NCI-H1417 (cell line): ENCODE data around the gene IL1R1.
"Not testable (repeated sequence)": the region's sequence is repeated elsewhere in the genome, so short reads cannot be mapped to it uniquely, and the experiment has no call there.

ENCODE experiments used
- DNase-seq, 3 experiments: peaks; one replicate each; lab custom pipeline; 2025; lab: John Stamatoyannopoulos, UW

The IL1R1 gene

DNA sequence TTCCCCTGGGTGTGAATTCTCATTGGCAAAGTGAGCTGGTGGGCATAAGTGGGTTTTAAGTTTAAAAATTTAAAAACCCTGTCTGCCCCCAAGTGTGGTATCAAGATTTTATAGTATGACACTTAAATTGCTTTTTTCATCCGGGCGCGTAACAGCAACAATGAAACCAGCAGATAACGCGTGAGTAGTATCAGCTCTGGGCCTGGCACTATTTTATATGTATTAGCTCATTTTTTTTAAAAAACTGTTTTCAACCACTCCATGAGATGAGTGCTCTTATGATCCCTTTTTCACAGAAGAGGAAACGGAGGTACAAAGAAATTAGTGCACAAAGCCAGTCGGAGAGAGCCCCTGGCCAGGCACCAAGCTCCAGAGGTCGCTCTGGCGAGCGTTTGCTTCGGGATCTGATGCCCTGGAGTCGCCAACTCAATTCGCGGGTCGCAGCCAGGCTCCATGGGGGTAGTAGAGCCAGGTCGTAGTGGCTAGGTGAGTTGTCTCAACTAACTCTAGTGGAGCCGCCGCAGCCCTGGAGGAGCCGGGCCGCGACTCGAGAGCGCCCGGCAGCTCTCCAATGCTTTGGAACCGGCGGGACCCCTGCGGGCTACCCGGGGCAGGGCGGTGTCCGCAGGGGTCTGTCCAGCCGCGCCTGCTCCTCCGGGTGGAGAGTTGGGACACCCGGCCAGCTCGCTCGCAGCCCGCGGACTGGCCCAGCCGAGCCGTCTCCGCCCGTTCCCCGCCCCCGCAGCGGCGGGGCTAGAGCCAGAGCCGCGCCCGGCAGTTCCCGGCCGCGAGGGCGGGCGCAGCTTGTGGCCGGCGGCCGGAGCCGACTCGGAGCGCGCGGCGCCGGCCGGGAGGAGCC is at the start of gene IL1R1:
Gene IL1R1, plus strand, starts transcription at position 777 of the 859 bp plus-strand sequence. CDS start 14,979 bp downstream, outside the sequence.
- DNase-seq, result no peak

- DNase-seq, result no peak
These were observed 48.9 kb upstream of the IL1R1 start for GRCh38 chr2:102093662-102094061.

DNA sequence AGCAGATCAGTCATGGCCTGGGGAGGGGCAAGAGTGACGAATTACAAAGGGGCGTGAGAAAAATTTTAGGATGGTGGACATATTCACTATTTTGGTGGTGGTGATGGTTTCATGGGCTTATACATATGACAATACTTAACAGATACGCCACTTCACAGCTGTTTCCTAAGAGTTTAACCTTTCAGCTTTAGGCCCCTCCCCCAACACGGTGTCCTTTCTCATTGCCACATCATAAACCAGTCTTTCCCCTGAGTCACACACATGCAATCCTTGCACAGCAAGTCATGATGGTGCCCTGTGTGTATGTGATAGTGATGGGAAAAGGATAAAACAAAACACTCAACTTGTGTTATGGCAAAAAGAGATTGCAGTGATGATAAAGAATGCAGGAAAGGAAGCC is 47.6 kb upstream of the IL1R1 start:
- no peak for DNase-seq

DNA sequence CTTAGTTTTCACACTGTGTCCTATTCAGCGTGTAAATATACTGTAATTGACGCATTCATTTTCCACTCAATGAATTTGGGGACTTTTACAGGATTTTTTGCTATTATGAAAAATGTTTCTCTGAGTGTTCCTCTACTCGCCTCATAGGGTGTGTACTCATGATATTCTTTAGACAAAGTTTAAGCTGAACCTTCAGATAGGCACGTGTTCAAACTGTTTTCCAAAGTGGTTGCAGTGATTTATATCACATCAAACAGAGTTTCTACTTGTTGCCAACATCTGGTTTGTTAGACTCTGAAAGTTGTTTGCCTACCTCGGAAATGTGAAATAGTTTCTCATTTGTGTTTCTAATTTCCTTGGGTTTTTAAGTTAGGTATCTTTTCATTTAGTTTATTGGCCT is 46.4 kb upstream of the IL1R1 start:
- no peak for DNase-seq

GRCh38 chr2:102098756-102099155 is 43.8 kb upstream of the IL1R1 start:
- DNase-seq, result no peak

GRCh38 chr2:102099536-102100298 is 42.8 kb upstream of the IL1R1 start:
- no peak for DNase-seq

DNA sequence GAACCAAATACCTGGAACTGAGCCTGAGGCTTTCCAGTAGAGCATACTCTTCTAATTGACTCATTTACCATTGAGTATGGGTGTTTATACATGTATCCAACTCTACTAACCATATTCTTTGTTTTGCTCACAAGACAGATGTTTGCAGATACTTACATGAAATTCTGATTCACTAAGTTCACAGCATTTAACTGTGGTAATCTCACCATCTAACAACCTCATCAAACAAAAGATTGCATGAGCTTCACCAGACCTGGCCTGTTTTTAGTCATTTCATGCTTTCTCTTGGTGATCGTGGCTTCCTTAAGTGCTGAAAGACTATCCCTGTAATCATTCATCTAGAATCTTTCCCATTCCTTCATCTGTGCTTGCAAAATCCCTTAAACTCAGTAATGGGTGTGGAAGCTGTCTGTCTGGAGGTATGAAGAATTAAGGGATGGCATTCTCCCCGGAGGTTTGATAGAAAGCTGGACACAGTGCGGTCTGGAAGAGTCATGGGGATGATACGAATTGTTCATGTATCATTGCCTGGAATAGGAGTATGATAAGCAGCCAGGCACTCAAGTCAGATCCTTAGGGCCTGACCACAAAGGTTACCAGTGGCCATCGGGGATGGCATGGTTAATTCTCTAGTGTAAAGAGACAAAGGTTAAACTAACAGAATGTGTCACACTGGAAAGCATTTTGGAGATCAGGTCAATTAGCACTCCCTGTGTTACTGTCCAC is 42.0 kb upstream of the IL1R1 start:
- DNase-seq, result no peak

GRCh38 chr2:102101097-102101848 is 41.3 kb upstream of the IL1R1 start:
- no peak for DNase-seq

DNA sequence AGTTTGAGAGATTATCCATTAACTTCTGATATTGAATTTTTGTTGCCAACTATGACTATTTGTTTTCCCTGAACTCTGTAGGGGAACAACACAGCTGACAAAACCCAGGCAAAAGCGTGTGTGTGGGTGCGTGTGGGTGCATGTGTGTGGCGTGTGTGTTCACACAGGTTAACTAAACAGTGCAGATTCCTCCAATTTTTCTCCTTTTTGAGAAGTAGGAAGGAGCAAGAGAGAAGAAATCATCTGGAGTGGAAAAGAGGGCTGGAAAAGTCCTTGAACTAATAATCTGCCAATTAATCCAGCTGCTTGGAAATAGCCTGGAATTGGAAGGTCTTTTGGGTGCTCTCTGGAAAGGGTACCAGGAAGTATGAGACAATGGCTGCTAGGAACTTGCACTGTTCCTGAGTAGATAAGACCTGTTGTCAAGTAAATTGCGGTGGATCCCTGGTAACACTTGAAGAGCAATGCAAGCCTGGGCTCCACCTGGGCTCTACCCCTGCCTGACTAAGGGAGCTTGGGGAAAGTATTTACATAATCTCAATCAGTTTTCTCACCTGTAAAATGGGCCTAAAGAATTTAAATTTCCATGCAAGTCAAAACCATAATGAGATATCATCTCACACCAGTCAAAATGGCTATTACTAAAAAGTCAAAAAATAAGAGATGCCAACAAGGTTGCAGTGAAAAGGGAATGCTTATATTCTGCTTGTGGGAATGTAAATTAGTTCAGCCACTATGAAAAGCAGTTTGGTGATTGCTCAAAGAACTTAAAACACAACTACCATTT is 40.5 kb upstream of the IL1R1 start:
- no peak for DNase-seq

GRCh38 chr2:102102636-102102948 is 40.0 kb upstream of the IL1R1 start:
- DNase-seq, result not testable (repeated sequence)

DNA sequence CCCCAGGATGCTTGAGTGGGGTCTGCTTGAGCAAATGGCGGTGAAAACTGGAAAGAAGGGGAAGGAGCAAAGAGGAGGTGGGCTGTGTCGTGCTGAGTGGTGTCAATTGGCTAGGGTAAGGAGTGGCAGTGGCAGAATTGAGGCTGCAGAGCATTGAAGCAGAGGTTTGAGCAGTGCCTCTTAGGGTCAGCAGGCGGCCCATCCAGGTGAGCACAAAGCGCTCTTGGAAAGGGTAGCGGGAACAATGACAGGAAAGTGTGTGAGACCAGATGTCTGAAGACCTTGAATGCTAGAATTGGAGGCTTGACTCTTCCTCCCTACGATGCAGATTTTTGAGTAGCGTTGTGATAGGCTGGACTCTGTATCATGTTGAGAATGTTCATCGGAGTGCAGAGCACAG is 39.3 kb upstream of the IL1R1 start:
- DNase-seq, result no peak

GRCh38 chr2:102103992-102104871 is 38.3 kb upstream of the IL1R1 start:
- no peak for DNase-seq

DNA sequence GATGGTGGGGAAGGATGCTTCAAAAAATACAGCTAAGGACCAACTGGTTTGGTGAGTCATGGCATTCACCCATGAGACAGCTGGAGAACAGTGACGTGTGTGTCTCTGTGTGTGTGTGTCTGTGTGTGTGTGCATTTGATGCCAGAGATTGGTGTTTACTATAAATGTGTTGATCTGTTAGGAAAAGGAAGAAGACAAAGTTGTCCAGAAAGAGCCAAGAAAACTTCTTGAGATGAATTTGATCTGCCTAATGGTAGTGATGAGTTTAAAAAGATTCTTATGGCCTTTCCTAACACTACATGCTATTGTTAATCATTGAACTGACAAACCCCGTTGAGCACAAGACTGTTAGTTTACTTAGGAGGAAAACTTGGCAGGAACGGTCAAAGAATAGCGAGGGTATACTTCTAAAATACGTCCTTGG is 36.4 kb upstream of the IL1R1 start:
- DNase-seq, result no peak

- not testable (repeated sequence) for DNase-seq
These were observed 35.5 kb upstream of the IL1R1 start for GRCh38 chr2:102106813-102107740.

GRCh38 chr2:102107741-102108070 is 34.8 kb upstream of the IL1R1 start:
- DNase-seq, result no peak

DNA sequence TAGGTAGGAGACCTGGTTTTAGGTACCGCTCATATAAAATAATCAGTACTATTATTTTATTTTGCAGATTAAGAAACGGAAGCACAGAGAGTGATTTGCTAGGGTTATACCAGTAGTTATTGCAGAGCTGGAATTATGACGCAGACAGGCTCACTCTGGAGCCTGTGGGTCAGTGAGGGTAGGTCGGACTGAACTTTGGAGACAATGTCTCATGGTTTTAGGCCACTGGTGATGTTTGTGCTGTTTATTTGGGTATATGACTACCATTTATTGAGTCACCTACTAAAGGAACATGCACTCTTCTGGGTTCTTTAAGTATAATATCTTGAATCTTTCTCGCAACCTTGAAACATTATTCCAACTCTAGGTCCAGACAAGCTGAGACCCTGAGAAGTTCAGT is 33.5 kb upstream of the IL1R1 start:
- no peak for DNase-seq

- no peak for DNase-seq
These were observed 32.4 kb upstream of the IL1R1 start for GRCh38 chr2:102110171-102110570.

- DNase-seq, result no peak
These were observed 31.8 kb upstream of the IL1R1 start for GRCh38 chr2:102110596-102111334.
